IMR-90 (cell line): ENCODE results near the gene CCDC33. TPM values are rescaled to one million over a fixed set of nuclear protein-coding genes. Genes with fewer than 3 reads are reported as not detected.

Source experiments
- ATAC-seq: fragments of 200-7000 bp; cut with Tn5 transposase; 2 replicates; pipeline ENCODE4 v1.9.1; 2020; ENCODE audit warnings: low read depth, mild to moderate bottlenecking, moderate library complexity
- BruUV-seq: library from RNA; stranded (reverse); fragments of 400-500 nt; replicated peaks from 2 replicates; lab custom pipeline; 2021; lab: Mats Ljungman, UMichigan
- CTCF ChIA-PET: fragments of 300-600 bp; formaldehyde crosslinking; extraction: SDS; loops from one replicate; lab custom pipeline; 2021; ENCODE audit warnings: antibody characterized with exemption; lab: Yijun Ruan, JAX
- POLR2A ChIA-PET: fragments of 300-600 bp; sonication (Branson Sonifier 250); formaldehyde crosslinking; loops from one replicate; lab custom pipeline; 2022; ENCODE audit warnings: antibody characterized with exemption; ENCODE audit not compliant: unreplicated experiment; lab: Charles Lee
- DNase-seq: peaks from one replicate; pipeline ENCODE4 v3.0.0; 2013
- H2AFZ ChIP-seq: replicated peaks from 2 replicates; pipeline ENCODE3; 2013; ENCODE audit warnings: low read length, mild to moderate bottlenecking; ENCODE audit not compliant: poor library complexity
- H2AK5ac ChIP-seq: 2 replicates; pipeline ENCODE4 v1.6.1; 2013; ENCODE audit warnings: low read depth, low read length, inconsistent platforms
- H2AK9ac ChIP-seq: replicated peaks from 2 replicates; pipeline ENCODE3; 2013; ENCODE audit warnings: mild to moderate bottlenecking, low read depth, low read length, moderate library complexity; ENCODE audit not compliant: poor library complexity
- H2BK120ac ChIP-seq: 2 replicates; pipeline ENCODE4 v1.6.1; 2013; ENCODE audit warnings: low read depth, low read length, inconsistent platforms
- H2BK15ac ChIP-seq: 3 replicates; pipeline ENCODE4 v1.6.1; 2013; ENCODE audit warnings: low read depth, low read length, inconsistent platforms
- H2BK20ac ChIP-seq: 2 replicates; pipeline ENCODE4 v1.6.1; 2013; ENCODE audit warnings: low read depth, mild to moderate bottlenecking, inconsistent platforms, low read length, moderate library complexity
- H2BK5ac ChIP-seq: 2 replicates; pipeline ENCODE4 v1.6.1; 2013; ENCODE audit warnings: mild to moderate bottlenecking, low read depth, low read length, inconsistent platforms; ENCODE audit not compliant: poor library complexity, severe bottlenecking
- H3K14ac ChIP-seq: replicated peaks from 2 replicates; pipeline ENCODE4 v1.6.1; 2013; ENCODE audit warnings: low read depth, low read length, inconsistent platforms
- H3K18ac ChIP-seq: 2 replicates; pipeline ENCODE4 v1.6.1; 2013; ENCODE audit warnings: low read depth, low read length, control low read depth
- H3K23ac ChIP-seq: 2 replicates; pipeline ENCODE4 v1.6.1; 2013; ENCODE audit warnings: low read depth, low read length, inconsistent platforms
- H3K27ac ChIP-seq: 2 replicates; pipeline ENCODE4 v1.5.1; 2013; ENCODE audit warnings: mild to moderate bottlenecking, control low read depth, low read length; ENCODE audit not compliant: insufficient read depth
- H3K27me3 ChIP-seq: 2 replicates; pipeline ENCODE4 v1.6.1; 2013; ENCODE audit warnings: low read length; ENCODE audit not compliant: control insufficient read depth, insufficient read depth
- H3K36me3 ChIP-seq: 2 replicates; pipeline ENCODE4 v1.6.1; 2013; ENCODE audit warnings: low read length, mixed read lengths; ENCODE audit not compliant: control insufficient read depth, insufficient read depth
- H3K4ac ChIP-seq: 2 replicates; pipeline ENCODE4 v1.6.1; 2013; ENCODE audit warnings: low read depth, low read length, inconsistent platforms
- H3K4me1 ChIP-seq: 2 replicates; pipeline ENCODE4 v1.6.1; 2013; ENCODE audit warnings: low read length, mixed read lengths; ENCODE audit not compliant: control insufficient read depth, insufficient read depth
- H3K4me2 ChIP-seq: 2 replicates; pipeline ENCODE4 v1.6.1; 2013; ENCODE audit warnings: low read depth, mild to moderate bottlenecking, control low read depth, low read length, moderate library complexity
- H3K4me3 ChIP-seq: 2 replicates; pipeline ENCODE4 v1.5.1; 2013; ENCODE audit warnings: low read depth, mild to moderate bottlenecking, control low read depth, low read length, moderate library complexity; ENCODE audit not compliant: insufficient read depth
- H3K56ac ChIP-seq: 2 replicates; pipeline ENCODE4 v1.6.1; 2013; ENCODE audit warnings: low read length, inconsistent platforms; ENCODE audit not compliant: insufficient read depth; ENCODE audit errors: extremely low read depth
- H3K79me1 ChIP-seq, 2 experiments: 2 replicates each; pipeline ENCODE4 v1.6.1; 2013; ENCODE audit warnings: low read length in 2 of 2, inconsistent platforms in 1 of 2, low read depth in 1 of 2
- H3K9ac ChIP-seq: 2 replicates; pipeline ENCODE4 v1.6.1; 2013; ENCODE audit warnings: low read depth, low read length, control low read depth
- H3K9me1 ChIP-seq: 2 replicates; pipeline ENCODE4 v1.6.1; 2013; ENCODE audit warnings: low read length, inconsistent platforms; ENCODE audit not compliant: insufficient read depth
- H3K9me3 ChIP-seq: 2 replicates; pipeline ENCODE4 v1.6.1; 2013; ENCODE audit warnings: low read length; ENCODE audit not compliant: control insufficient read depth, insufficient read depth
- H4K20me1 ChIP-seq: 2 replicates; pipeline ENCODE4 v1.6.1; 2013; ENCODE audit warnings: low read length, inconsistent platforms; ENCODE audit not compliant: insufficient read depth
- H4K5ac ChIP-seq: 2 replicates; pipeline ENCODE4 v1.6.1; 2013; ENCODE audit warnings: mild to moderate bottlenecking, low read depth, low read length, control low read depth
- H4K8ac ChIP-seq, 2 experiments: 2 replicates each; pipeline ENCODE4 v1.6.1; 2013; ENCODE audit warnings: low read depth in 2 of 2, low read length in 2 of 2, control low read depth in 1 of 2, inconsistent platforms in 1 of 2
- H4K91ac ChIP-seq: 2 replicates; pipeline ENCODE4 v1.6.1; 2013; ENCODE audit warnings: low read depth, low read length, inconsistent platforms; ENCODE audit not compliant: insufficient read depth
- BHLHE40 ChIP-seq: fragments of 150-350 bp; IDR thresholded peaks from 2 replicates; pipeline ENCODE4 v1.6.1; 2016; ENCODE audit warnings: mild to moderate bottlenecking, low read depth, low read length
- CEBPB ChIP-seq: IDR thresholded peaks from 2 replicates; pipeline ENCODE4 v1.6.1; 2012; ENCODE audit warnings: low read depth, low read length, improper control_type of control experiment
- FOS ChIP-seq: fragments of 150-350 bp; IDR thresholded peaks from 2 replicates; pipeline ENCODE4 v1.6.1; 2016; ENCODE audit warnings: low read depth, low read length
- MAZ ChIP-seq: IDR thresholded peaks from 2 replicates; pipeline ENCODE4 v1.6.1; 2012; ENCODE audit warnings: low read depth, mild to moderate bottlenecking, low read length, improper control_type of control experiment, moderate library complexity, borderline replicate concordance
- MXI1 ChIP-seq: IDR thresholded peaks from 2 replicates; pipeline ENCODE4 v1.6.1; 2012; ENCODE audit warnings: low read depth, mild to moderate bottlenecking, low read length, moderate library complexity, borderline replicate concordance
- NFE2L2 ChIP-seq: fragments of 150-350 bp; IDR thresholded peaks from 2 replicates; pipeline ENCODE4 v1.6.1; 2016; ENCODE audit warnings: low read depth, mild to moderate bottlenecking, low read length
- RAD21 ChIP-seq: IDR thresholded peaks from 2 replicates; pipeline ENCODE4 v1.6.1; 2012; ENCODE audit warnings: low read length, improper control_type of control experiment
- RCOR1 ChIP-seq: IDR thresholded peaks from 2 replicates; pipeline ENCODE4 v1.6.1; 2012; ENCODE audit warnings: mild to moderate bottlenecking, low read length, improper control_type of control experiment; ENCODE audit not compliant: insufficient replicate concordance
- RFX5 ChIP-seq: IDR thresholded peaks from 2 replicates; pipeline ENCODE4 v1.8.0; 2012; ENCODE audit warnings: low read depth, mild to moderate bottlenecking, low read length, moderate library complexity
- SMC3 ChIP-seq: fragments of 150-350 bp; IDR thresholded peaks from 2 replicates; pipeline ENCODE4 v1.6.1; 2016; ENCODE audit warnings: low read depth, mild to moderate bottlenecking, antibody characterized with exemption, low read length, moderate library complexity
- WGBS, 2 experiments: methylation state at CpG; one replicate each; pipeline versions ENCODE4 v1.1.5 to v1.1.7; 2013; ENCODE audit warnings: missing lambda C conversion rate in 2 of 2; ENCODE audit not compliant: insufficient read length in 1 of 2; ENCODE audit errors: extremely low coverage in 2 of 2; 5-methylcytosine and 5-hydroxymethylcytosine counted together
- dilution Hi-C: fragments of 300-500 bp; cut with HindIII; formaldehyde crosslinking; loops from one replicate; pipeline ENCODE4 v1.14.3; 2018; ENCODE audit warnings: low sequenced_read_pairs; ENCODE audit not compliant: unreplicated experiment
- in situ Hi-C: fragments of 300-500 bp; cut with MboI; formaldehyde crosslinking; loops from 3 replicates; pipeline ENCODE4 v1.14.3; 2019; ENCODE audit warnings: low sequenced_read_pairs, inconsistent platforms, mixed read lengths
- intact Hi-C: fragments of 100-400 bp; cut with micrococcal nuclease; formaldehyde crosslinking; loops from 2 replicates; pipeline ENCODE4 v1.10.0; 2022
- polyA plus RNA-seq, 3 experiments: library from polyadenylated mRNA; depleted of rRNA; stranded (reverse); fragments of >200 nt; gene quantifications; 2 replicates each; pipeline ENCODE4 v1.2.3, GENCODE V29; 2012; ENCODE audit warnings: low replicate concordance in 1 of 3
- total RNA-seq: library from RNA; depleted of rRNA; stranded (reverse); fragments of >200 nt; gene quantifications from 2 replicates; pipeline ENCODE4 v1.2.3, GENCODE V29; 2012
- TF ChIP-seq, protein P1 (sequence below): fragments of 150-350 bp; IDR thresholded peaks from 2 replicates; pipeline ENCODE4 v1.6.1; 2016; ENCODE audit warnings: low read depth, mild to moderate bottlenecking, low read length, moderate library complexity, borderline replicate concordance
- TF ChIP-seq, protein P2 (sequence below): fragments of 150-350 bp; IDR thresholded peaks from 2 replicates; pipeline ENCODE4 v1.6.1; 2017; ENCODE audit warnings: mild to moderate bottlenecking, antibody characterized with exemption, low read length, low read depth

CCDC33 gene
- total and polyA plus RNA-seq, 2 of the 4 experiments (the other 2 are of a cell fraction) = not detected

DNA sequence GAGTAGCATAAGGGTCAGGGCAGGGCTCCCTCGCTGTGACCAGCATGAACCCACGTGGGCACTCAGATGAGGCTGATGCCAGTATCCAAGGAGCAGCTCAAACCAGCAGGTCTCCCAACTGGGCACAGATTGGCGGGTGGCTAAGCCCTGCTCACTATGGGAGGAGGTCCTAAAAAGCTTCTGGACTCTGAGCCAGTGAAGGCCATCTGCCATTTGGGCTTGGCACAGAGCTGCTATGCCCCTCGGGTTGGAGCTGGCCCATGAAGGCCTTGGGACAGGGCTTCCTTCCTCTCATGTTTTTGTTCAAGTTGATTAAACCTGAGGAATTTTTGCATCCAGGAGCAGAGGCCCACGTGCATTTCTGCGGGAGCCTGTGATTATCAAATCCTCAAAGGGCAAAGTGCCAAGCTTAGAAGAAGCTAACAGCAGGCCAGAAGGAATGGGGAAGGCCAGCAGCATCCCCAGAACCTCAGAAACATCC is 29.3 kb upstream of the CCDC33 start:
- H2BK20ac ChIP-seq = no peak overlapping the region
- CTCF ChIA-PET = no interaction called here
- WGBS, 2 experiments = 84% methylated on average over 2 of the region's 6 CpGs; no CpG with 5 or more reads in 1 of the 2 experiments
- no peak overlapping the region for H3K4me2 ChIP-seq
- H3K27me3 ChIP-seq = peaks cover 17% of the 10 kb centered on the region
- H3K4me1 ChIP-seq = peaks cover 12% of the 10 kb centered on the region
- no peak overlapping the region for H3K27ac ChIP-seq
- H3K18ac ChIP-seq = no peak overlapping the region
- intact Hi-C loops (no loop called here), dilution Hi-C loops (no loop called here), in situ Hi-C loops (no loop called here)
- H3K36me3 ChIP-seq = no peaks in the 10 kb centered on the region
- no peak overlapping the region for H3K9ac ChIP-seq
- H2BK120ac ChIP-seq = no peak overlapping the region
- TF ChIP-seq NFE2L2 = no peak
- TF ChIP-seq RAD21 = no peak
- TF ChIP-seq CEBPB = no peak
- TF ChIP-seq, protein P1, sequence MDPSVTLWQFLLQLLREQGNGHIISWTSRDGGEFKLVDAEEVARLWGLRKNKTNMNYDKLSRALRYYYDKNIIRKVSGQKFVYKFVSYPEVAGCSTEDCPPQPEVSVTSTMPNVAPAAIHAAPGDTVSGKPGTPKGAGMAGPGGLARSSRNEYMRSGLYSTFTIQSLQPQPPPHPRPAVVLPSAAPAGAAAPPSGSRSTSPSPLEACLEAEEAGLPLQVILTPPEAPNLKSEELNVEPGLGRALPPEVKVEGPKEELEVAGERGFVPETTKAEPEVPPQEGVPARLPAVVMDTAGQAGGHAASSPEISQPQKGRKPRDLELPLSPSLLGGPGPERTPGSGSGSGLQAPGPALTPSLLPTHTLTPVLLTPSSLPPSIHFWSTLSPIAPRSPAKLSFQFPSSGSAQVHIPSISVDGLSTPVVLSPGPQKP = no peak
- TF ChIP-seq FOS = no peak
- TF ChIP-seq, protein P2, sequence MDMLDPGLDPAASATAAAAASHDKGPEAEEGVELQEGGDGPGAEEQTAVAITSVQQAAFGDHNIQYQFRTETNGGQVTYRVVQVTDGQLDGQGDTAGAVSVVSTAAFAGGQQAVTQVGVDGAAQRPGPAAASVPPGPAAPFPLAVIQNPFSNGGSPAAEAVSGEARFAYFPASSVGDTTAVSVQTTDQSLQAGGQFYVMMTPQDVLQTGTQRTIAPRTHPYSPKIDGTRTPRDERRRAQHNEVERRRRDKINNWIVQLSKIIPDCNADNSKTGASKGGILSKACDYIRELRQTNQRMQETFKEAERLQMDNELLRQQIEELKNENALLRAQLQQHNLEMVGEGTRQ = no peak
- TF ChIP-seq RFX5 = no peak
- TF ChIP-seq SMC3 = no peak
- no peak for TF ChIP-seq RCOR1
- TF ChIP-seq MXI1 = no peak
- no peak for TF ChIP-seq BHLHE40
- no peak for TF ChIP-seq MAZ
- ATAC-seq (no peak), DNase-seq (no peak)
- no peak overlapping the region for H2AK5ac ChIP-seq
- no peak overlapping the region for H2BK5ac ChIP-seq
- no peaks in the 10 kb centered on the region for H3K9me1 ChIP-seq
- no peak overlapping the region for H3K14ac ChIP-seq
- no peak overlapping the region for H3K23ac ChIP-seq
- no peaks in the 10 kb centered on the region for H3K9me3 ChIP-seq
- no peak overlapping the region for H4K91ac ChIP-seq
- H4K20me1 ChIP-seq = no peaks in the 10 kb centered on the region
- H3K4ac ChIP-seq = no peak overlapping the region
- BruUV-seq = no TSS peak
- no peak overlapping the region for H2BK15ac ChIP-seq
- no peaks in the 10 kb centered on the region for H3K79me1 ChIP-seq
- no peak overlapping the region for H4K5ac ChIP-seq
- POLR2A ChIA-PET = no interaction called here
- H4K8ac ChIP-seq = no peak overlapping the region
- no peak overlapping the region for H2AK9ac ChIP-seq
- H3K4me3 ChIP-seq = no peak overlapping the region
- no peak overlapping the region for H3K56ac ChIP-seq
- no peak overlapping the region for H2AFZ ChIP-seq
